Parathyroid adenoma (tissue), 2 donors: ENCODE measurements around the gene IMPDH1.

Experiments
- H2AFZ ChIP-seq: fragments of 300-600 bp; sonication (generic); one replicate; pipeline ENCODE4 v1.7.0; 2017; ENCODE audit warnings: antibody characterized with exemption, mild to moderate bottlenecking
- H3K27ac ChIP-seq: fragments of 300-600 bp; sonication (generic); one replicate; pipeline ENCODE4 v1.7.0; 2017
- H3K27me3 ChIP-seq: fragments of 300-600 bp; sonication (generic); one replicate; pipeline ENCODE4 v1.7.0; 2017; ENCODE audit warnings: low read length; ENCODE audit not compliant: control insufficient read depth, insufficient read depth
- H3K36me3 ChIP-seq: fragments of 300-600 bp; sonication (generic); one replicate; pipeline ENCODE4 v1.7.0; 2017; ENCODE audit warnings: low read length; ENCODE audit not compliant: control insufficient read depth, insufficient read depth
- H3K4me1 ChIP-seq: fragments of 300-600 bp; sonication (generic); one replicate; pipeline ENCODE4 v1.7.0; 2017; ENCODE audit warnings: control low read depth
- H3K4me2 ChIP-seq: fragments of 300-600 bp; sonication (generic); one replicate; pipeline ENCODE4 v1.7.0; 2017; ENCODE audit warnings: low read length
- H3K4me3 ChIP-seq: fragments of 300-600 bp; sonication (generic); one replicate; pipeline ENCODE4 v1.7.0; 2017; ENCODE audit warnings: low read depth, low read length
- H3K79me2 ChIP-seq: fragments of 300-600 bp; sonication (generic); one replicate; pipeline ENCODE4 v1.7.0; 2017; ENCODE audit warnings: control low read depth
- H3K9ac ChIP-seq: fragments of 300-600 bp; sonication (generic); one replicate; pipeline ENCODE4 v1.7.0; 2017; ENCODE audit warnings: mild to moderate bottlenecking
- H3K9me3 ChIP-seq: fragments of 300-600 bp; sonication (generic); one replicate; pipeline ENCODE4 v1.7.0; 2017; ENCODE audit warnings: low read length; ENCODE audit not compliant: control insufficient read depth
- CTCF ChIP-seq: fragments of 300-600 bp; sonication (generic); IDR thresholded peaks from one replicate; pipeline ENCODE4 v1.7.0; 2017; ENCODE audit warnings: antibody characterized with exemption, mild to moderate bottlenecking
- donor health status: primary hyperparathyroidism.

The IMPDH1 gene

DNA sequence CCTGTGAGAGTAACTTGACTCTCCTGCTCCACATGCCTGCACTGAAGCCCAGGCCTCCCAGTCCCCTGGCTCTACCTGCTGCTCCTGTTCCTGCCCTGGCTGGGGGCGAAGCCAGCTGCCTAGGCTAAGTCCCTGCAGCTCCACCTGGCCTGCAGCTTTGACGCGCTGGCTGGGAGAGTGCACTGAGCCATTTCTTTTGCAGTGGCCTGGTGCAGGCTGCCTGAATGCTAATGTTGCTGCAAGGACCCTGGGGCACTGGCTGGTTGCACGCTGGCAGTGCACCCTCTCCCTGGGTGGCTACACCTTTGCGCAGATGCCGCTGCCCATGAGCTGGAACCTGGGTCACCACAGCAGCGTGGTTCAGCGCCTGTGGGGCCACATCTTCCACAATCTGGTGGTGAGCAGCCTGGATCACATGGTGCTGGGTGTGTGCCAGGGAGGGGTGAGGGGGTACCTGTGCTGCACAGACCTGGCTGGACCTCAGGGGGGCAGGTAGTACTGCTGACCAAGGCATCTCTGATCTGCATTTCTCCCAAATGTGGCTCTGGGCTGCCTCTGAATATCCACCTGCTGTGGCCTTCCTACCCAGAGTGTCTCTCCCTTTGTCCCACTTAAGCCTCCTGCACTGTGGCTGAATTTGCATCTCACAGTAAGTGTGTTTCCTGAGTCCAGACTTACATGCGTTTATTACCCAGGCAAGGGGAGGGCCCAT is 20.0 kb downstream of the IMPDH1 start:
- Histone ChIP-seq H3K27me3 (no peaks in the 10 kb centered on the region), H3K4me1 (no peaks in the 10 kb centered on the region), H3K4me3 (no peak overlapping the region), H3K9ac (no peak overlapping the region), H3K36me3 (no peaks in the 10 kb centered on the region), H3K9me3 (no peaks in the 10 kb centered on the region), H3K79me2 (no peaks in the 10 kb centered on the region), H3K4me2 (no peak overlapping the region), H3K27ac (no peak overlapping the region), H2AFZ (no peak overlapping the region)
- no peak for TF ChIP-seq CTCF

- no peak overlapping the region for H3K9ac ChIP-seq
- H3K9me3 ChIP-seq, result no peaks in the 10 kb centered on the region
- H3K4me1 ChIP-seq, result no peaks in the 10 kb centered on the region
- TF ChIP-seq CTCF, result no peak
- no peaks in the 10 kb centered on the region for H3K79me2 ChIP-seq
- H3K27me3 ChIP-seq, result no peaks in the 10 kb centered on the region
- H3K4me3 ChIP-seq, result no peak overlapping the region
- no peaks in the 10 kb centered on the region for H3K36me3 ChIP-seq
- no peak overlapping the region for H2AFZ ChIP-seq
- H3K27ac ChIP-seq, result no peak overlapping the region
- no peak overlapping the region for H3K4me2 ChIP-seq
These were observed 20.6 kb downstream of the IMPDH1 start for GRCh38 chr7:128389085-128389617.

- H3K79me2 ChIP-seq, result no peaks in the 10 kb centered on the region
- no peaks in the 10 kb centered on the region for H3K9me3 ChIP-seq
- no peaks in the 10 kb centered on the region for H3K4me1 ChIP-seq
- no peak overlapping the region for H3K9ac ChIP-seq
- no peaks in the 10 kb centered on the region for H3K36me3 ChIP-seq
- no peak for TF ChIP-seq CTCF
- H2AFZ ChIP-seq, result no peak overlapping the region
- no peaks in the 10 kb centered on the region for H3K27me3 ChIP-seq
- H3K4me2 ChIP-seq, result no peak overlapping the region
- H3K27ac ChIP-seq, result no peak overlapping the region
- no peak overlapping the region for H3K4me3 ChIP-seq
These were observed 21.7 kb downstream of the IMPDH1 start for GRCh38 chr7:128388145-128388485.

DNA sequence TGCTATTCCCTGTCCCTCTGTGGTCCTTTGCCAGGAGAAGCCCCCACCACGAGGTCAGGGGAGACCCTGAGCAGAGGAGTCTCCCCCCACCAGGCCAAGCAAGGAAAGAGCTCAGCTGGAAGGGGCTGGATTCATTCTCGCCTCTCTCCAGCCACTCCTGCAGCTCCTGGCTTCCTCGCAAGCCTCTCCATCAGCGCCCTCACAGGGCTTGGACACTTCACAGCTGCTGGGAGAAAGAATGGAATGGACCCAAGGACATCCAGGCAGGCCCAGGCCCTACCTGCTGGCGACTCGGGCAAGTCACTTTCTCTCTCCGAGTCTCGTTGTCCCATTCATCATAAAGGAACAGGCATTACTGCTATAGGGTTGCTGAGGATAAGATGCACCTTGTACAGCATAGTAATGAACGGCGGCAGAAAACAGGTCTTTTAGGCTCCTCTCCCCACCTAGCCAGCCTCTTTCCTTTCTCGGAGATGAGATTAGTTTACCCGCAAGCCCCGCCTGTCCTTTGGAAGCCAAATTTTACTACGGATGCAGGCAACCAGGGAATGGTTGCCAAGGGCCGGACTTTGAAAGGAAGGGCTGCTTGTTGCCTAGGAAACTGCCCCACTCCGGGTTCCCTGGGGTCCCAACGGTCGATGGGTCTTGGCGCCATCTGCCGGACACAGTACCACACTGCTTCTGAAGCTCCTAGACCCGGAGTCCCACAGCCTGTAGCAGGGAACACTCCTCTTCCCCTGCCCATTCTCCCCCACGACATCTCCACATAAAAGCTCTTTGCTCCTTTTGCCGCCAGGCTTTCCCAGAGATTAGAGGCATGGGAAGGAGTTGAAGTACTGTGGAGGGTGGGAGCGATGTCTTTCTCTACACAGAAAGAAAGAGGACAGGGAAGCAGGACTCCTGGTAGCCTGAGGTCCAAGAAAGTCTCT is 22.3 kb downstream of the IMPDH1 start:
- no peaks in the 10 kb centered on the region for H3K36me3 ChIP-seq
- no peak overlapping the region for H3K4me2 ChIP-seq
- no peaks in the 10 kb centered on the region for H3K4me1 ChIP-seq
- no peak overlapping the region for H3K27ac ChIP-seq
- H2AFZ ChIP-seq, result peak overlapping the region; percentile 51
- no peak overlapping the region for H3K4me3 ChIP-seq
- H3K9ac ChIP-seq, result no peak overlapping the region
- TF ChIP-seq CTCF, result peak; percentile 84
- H3K27me3 ChIP-seq, result no peaks in the 10 kb centered on the region
- H3K9me3 ChIP-seq, result no peaks in the 10 kb centered on the region
- no peaks in the 10 kb centered on the region for H3K79me2 ChIP-seq
